SK-N-SH (cell line): Measurements from ENCODE around the gene MRPL52. TPM values are rescaled to one million over a fixed set of nuclear protein-coding genes. Genes with fewer than 3 reads are reported as not detected.

Experiments used
- CTCF ChIA-PET: fragments of 300-600, 350-600 bp; formaldehyde crosslinking; extraction: SDS; loops from one replicate; lab custom pipeline; 2021; lab: Yijun Ruan, JAX
- POLR2A ChIA-PET: fragments of 350-600 bp; sonication (Branson Sonifier 250); formaldehyde crosslinking; extraction: SDS; loops from one replicate; lab custom pipeline; 2020; ENCODE audit warnings: antibody characterized with exemption, inconsistent platforms; lab: Yijun Ruan, JAX
- DNase-seq: peaks from one replicate; pipeline ENCODE4 v3.0.0; 2012
- H2AFZ ChIP-seq: fragments of 200-600 bp; sonication (generic); 2 replicates; pipeline ENCODE4 v1.8.1; 2016; ENCODE audit warnings: antibody characterized with exemption, mild to moderate bottlenecking, low read depth
- H3F3A ChIP-seq: fragments of 200-600 bp; sonication (generic); replicated peaks from 2 replicates; pipeline ENCODE3; 2016; ENCODE audit warnings: antibody characterized with exemption, mild to moderate bottlenecking; ENCODE audit not compliant: insufficient read depth
- H3K27ac ChIP-seq, 2 experiments: fragments of 200-500 bp in 1 of 2; fragments of 200-600 bp in 1 of 2; sonication (Bioruptor generic) in 1 of 2; sonication (generic), shearing (Covaris generic) in 1 of 2; 2 replicates each; pipeline versions ENCODE4 v1.5.1 to v1.6.1; 2014 to 2016; ENCODE audit warnings: low read depth in 2 of 2, inconsistent platforms in 1 of 2, low read length in 1 of 2, mild to moderate bottlenecking in 1 of 2, mixed read lengths in 1 of 2
- H3K27me3 ChIP-seq: fragments of 200-600 bp; sonication (generic), shearing (Covaris generic); 2 replicates; pipeline ENCODE4 v1.6.1; 2016; ENCODE audit warnings: mixed run types; ENCODE audit not compliant: insufficient read depth
- H3K36me3 ChIP-seq, 2 experiments: fragments of 200-500 bp in 1 of 2; fragments of 200-600 bp in 1 of 2; sonication (Bioruptor generic) in 1 of 2; sonication (generic) in 1 of 2; replicated peaks in 1 of 2; 2 replicates each; pipeline versions ENCODE3 to v1.5.1; 2014 to 2016; ENCODE audit warnings: low read length in 1 of 2, mild to moderate bottlenecking in 1 of 2; ENCODE audit not compliant: insufficient read depth in 2 of 2, control insufficient read depth in 1 of 2
- H3K4me1 ChIP-seq, 2 experiments: fragments of 200-500 bp in 1 of 2; fragments of 200-600 bp in 1 of 2; sonication (Bioruptor generic) in 1 of 2; sonication (generic), shearing (Covaris generic) in 1 of 2; 2 replicates each; pipeline versions ENCODE4 v1.5.1 to v1.6.1; 2014 to 2016; ENCODE audit warnings: low read depth in 1 of 2, low read length in 1 of 2, mixed run types in 1 of 2; ENCODE audit not compliant: insufficient read depth in 2 of 2, control insufficient read depth in 1 of 2
- H3K4me2 ChIP-seq: fragments of 200-600 bp; sonication (generic), shearing (Covaris generic); 2 replicates; pipeline ENCODE4 v1.6.1; 2017; ENCODE audit warnings: mixed run types
- H3K4me3 ChIP-seq, 2 experiments: fragments of 200-500 bp in 1 of 2; fragments of 200-600 bp in 1 of 2; sonication (Bioruptor generic) in 1 of 2; sonication (generic), shearing (Covaris generic) in 1 of 2; 2 replicates each; pipeline versions ENCODE4 v1.5.1 to v1.8.1; 2014 to 2016; ENCODE audit warnings: low read depth in 2 of 2, inconsistent platforms in 1 of 2, low read length in 1 of 2, mild to moderate bottlenecking in 1 of 2, mixed read lengths in 1 of 2, moderate library complexity in 1 of 2
- H3K79me2 ChIP-seq: fragments of 200-600 bp; sonication (generic); 2 replicates; pipeline ENCODE4 v1.8.1; 2017; ENCODE audit warnings: mild to moderate bottlenecking; ENCODE audit not compliant: insufficient read depth
- H3K9ac ChIP-seq: fragments of 200-600 bp; sonication (generic); 2 replicates; pipeline ENCODE4 v1.6.1; 2017; ENCODE audit warnings: mixed run types
- H3K9me2 ChIP-seq: fragments of 200-600 bp; sonication (generic); 2 replicates; pipeline ENCODE4 v1.6.1; 2017; ENCODE audit warnings: mixed run types
- H3K9me3 ChIP-seq: fragments of 200-600 bp; sonication (generic); 2 replicates; pipeline ENCODE4 v1.6.1; 2017; ENCODE audit warnings: mixed run types, mild to moderate bottlenecking, moderate library complexity
- H4K20me1 ChIP-seq: fragments of 200-600 bp; sonication (generic); 2 replicates; pipeline ENCODE4 v1.6.1; 2017; ENCODE audit warnings: mild to moderate bottlenecking, mixed run types; ENCODE audit not compliant: insufficient read depth
- CTCF ChIP-seq: fragments of 200-600 bp; sonication (generic); IDR thresholded peaks from 2 replicates; pipeline ENCODE4 v1.6.1; 2017; ENCODE audit warnings: antibody characterized with exemption, mild to moderate bottlenecking, moderate library complexity
- EZH2phosphoT487 ChIP-seq: fragments of 200-600 bp; sonication (generic); IDR thresholded peaks from 2 replicates; pipeline ENCODE4 v1.6.1; 2017; ENCODE audit warnings: low read depth, mixed run types, mild to moderate bottlenecking, antibody characterized with exemption, moderate library complexity, borderline replicate concordance
- FOSL2 ChIP-seq: IDR thresholded peaks from 2 replicates; pipeline ENCODE4 v1.4.0; 2012; ENCODE audit warnings: low read depth, mild to moderate bottlenecking, moderate library complexity, borderline replicate concordance
- FOXM1 ChIP-seq: IDR thresholded peaks from 2 replicates; pipeline ENCODE4 v1.4.0; 2012; ENCODE audit warnings: low read depth, mild to moderate bottlenecking
- IRF3 ChIP-seq: fragments of 150-350 bp; IDR thresholded peaks from 2 replicates; pipeline ENCODE4 v1.6.1; 2016; ENCODE audit warnings: mild to moderate bottlenecking, low read depth, low read length
- MXI1 ChIP-seq: IDR thresholded peaks from 2 replicates; pipeline ENCODE4 v1.6.1; 2012; ENCODE audit warnings: mild to moderate bottlenecking, low read depth, low read length, improper control_type of control experiment
- NFIC ChIP-seq: IDR thresholded peaks from 2 replicates; pipeline ENCODE4 v1.4.0; 2012; ENCODE audit warnings: borderline replicate concordance
- PBX3 ChIP-seq: IDR thresholded peaks from 2 replicates; pipeline ENCODE4; 2012
- RAD21 ChIP-seq: IDR thresholded peaks from 2 replicates; pipeline ENCODE4 v1.6.1; 2012; ENCODE audit warnings: mild to moderate bottlenecking, low read length
- REST ChIP-seq: IDR thresholded peaks from 2 replicates; pipeline ENCODE4 v1.6.1; 2012; ENCODE audit warnings: mild to moderate bottlenecking, low read depth, low read length, moderate library complexity
- RFX5 ChIP-seq: IDR thresholded peaks from 2 replicates; pipeline ENCODE4 v1.6.1; 2012; ENCODE audit warnings: mild to moderate bottlenecking, improper control_type of control experiment, low read length
- SIN3A ChIP-seq: IDR thresholded peaks from 2 replicates; pipeline ENCODE4 v1.6.1; 2012; ENCODE audit warnings: low read depth, mild to moderate bottlenecking, low read length, moderate library complexity, borderline replicate concordance
- TCF12 ChIP-seq: IDR thresholded peaks from 2 replicates; pipeline ENCODE4 v1.4.0; 2012
- USF1 ChIP-seq: IDR thresholded peaks from 2 replicates; pipeline ENCODE4 v1.4.0; 2012; ENCODE audit warnings: low read depth, borderline replicate concordance
- USF2 ChIP-seq: fragments of 150-350 bp; IDR thresholded peaks from 2 replicates; pipeline ENCODE4 v1.6.1; 2017; ENCODE audit warnings: antibody characterized with exemption, low read length, low read depth, borderline replicate concordance
- ZBTB33 ChIP-seq: IDR thresholded peaks from 2 replicates; pipeline ENCODE4 v1.4.0; 2012; ENCODE audit warnings: low read depth, borderline replicate concordance
- WGBS: methylation state at CpG from one replicate; pipeline ENCODE4 v1.1.6; 2017; ENCODE audit warnings: low lambda C conversion rate; 5-methylcytosine and 5-hydroxymethylcytosine counted together
- polyA plus RNA-seq, 3 experiments: library from polyadenylated mRNA; depleted of rRNA; stranded (reverse); fragments of >200 nt; gene quantifications; 2 replicates each; pipeline ENCODE4 v1.2.3, GENCODE V29; 2012

MRPL52 gene
- polyA plus RNA-seq, 1 of the 3 experiments (the other 2 are of a cell fraction) = 116 TPM

GRCh38 chr14:22801716-22802115 is 28.0 kb upstream of the MRPL52 start:
- H3K9me3 ChIP-seq = no peaks in the 10 kb centered on the region
- POLR2A ChIA-PET = no interaction called here

More at GRCh38 chr14:22801716-22802115, 28.0 kb upstream of the MRPL52 start:
- DNase-seq = no peak
- Histone ChIP-seq H3K4me1 (no peaks in the 10 kb centered on the region), H4K20me1 (no peaks in the 10 kb centered on the region), H3F3A (no peaks in the 10 kb centered on the region), H2AFZ (no peak overlapping the region), H3K27ac (no peak overlapping the region), H3K4me2 (no peak overlapping the region), H3K4me3 (no peak overlapping the region), H3K79me2 (no peaks in the 10 kb centered on the region), H3K36me3 (no peaks in the 10 kb centered on the region), H3K9me2 (no peaks in the 10 kb centered on the region), H3K27me3 (peaks cover 71% of the 10 kb centered on the region), H3K9ac (no peak overlapping the region)
- 38% methylated on average over 8 of the region's 8 CpGs for WGBS
- TF ChIP-seq ZBTB33 (no peak), SIN3A (no peak), FOXM1 (no peak), RFX5 (no peak), RAD21 (no peak), USF2 (no peak), MXI1 (no peak), REST (no peak), EZH2phosphoT487 (no peak), NFIC (no peak), PBX3 (no peak), USF1 (no peak), TCF12 (no peak), IRF3 (no peak), CTCF (no peak), FOSL2 (no peak)
- CTCF ChIA-PET = interaction anchor here (2.0 kb wide), 1 partner anchor 21 kb away, joined by 7 read pairs; no protein-coding TSS in a partner anchor
